ENCODE measurements around the gene KRTAP5-3.

The KRTAP5-3 gene

GRCh38 chr11:1564535-1565172 lies 43.6 kb downstream of the KRTAP5-3 start:
- peak; percentile 70 for DNase-seq (ENCODE audit: low read depth)

- no peak for DNase-seq (ENCODE audit: low read depth)
Measured at GRCh38 chr11:1563697-1564534, 44.3 kb downstream of the KRTAP5-3 start.

GRCh38 chr11:1563149-1563638 lies 45.1 kb downstream of the KRTAP5-3 start:
- DNase-seq (ENCODE audit: low read depth) = no peak

DNA sequence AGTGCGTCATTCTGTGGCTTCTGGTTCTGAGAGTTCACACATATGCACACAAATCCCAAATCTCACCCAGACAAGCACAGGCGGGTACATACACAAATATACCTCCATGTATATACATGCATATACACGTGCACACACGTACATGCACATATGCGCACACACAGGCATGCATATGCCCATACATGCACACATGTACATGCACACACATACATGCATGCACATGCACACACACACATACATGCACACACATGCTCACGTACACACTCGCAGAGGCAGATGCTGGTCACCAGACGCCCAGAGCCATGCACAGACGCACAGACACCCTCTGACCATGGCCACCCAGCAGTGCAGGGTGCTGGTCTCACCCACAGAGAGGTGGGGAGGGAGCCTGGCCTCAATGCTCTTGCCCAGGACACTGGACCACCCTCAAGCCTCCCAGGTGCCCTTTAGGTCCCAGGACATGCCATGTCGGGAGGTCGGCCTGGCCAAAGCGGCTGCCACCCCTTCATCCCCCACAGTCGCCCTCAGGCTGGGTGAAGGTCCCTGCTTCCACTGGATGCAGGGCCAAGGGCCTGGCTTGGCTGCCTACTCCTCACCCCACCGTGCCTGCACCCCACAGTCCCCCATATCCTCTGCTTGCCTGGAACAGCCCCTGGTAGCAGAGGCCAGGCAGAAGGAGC lies 45.7 kb downstream of the KRTAP5-3 start:
- no peak for DNase-seq (ENCODE audit: low read depth)

GRCh38 chr11:1561955-1562354 lies 46.3 kb downstream of the KRTAP5-3 start:
- DNase-seq (ENCODE audit: low read depth) = no peak

DNA sequence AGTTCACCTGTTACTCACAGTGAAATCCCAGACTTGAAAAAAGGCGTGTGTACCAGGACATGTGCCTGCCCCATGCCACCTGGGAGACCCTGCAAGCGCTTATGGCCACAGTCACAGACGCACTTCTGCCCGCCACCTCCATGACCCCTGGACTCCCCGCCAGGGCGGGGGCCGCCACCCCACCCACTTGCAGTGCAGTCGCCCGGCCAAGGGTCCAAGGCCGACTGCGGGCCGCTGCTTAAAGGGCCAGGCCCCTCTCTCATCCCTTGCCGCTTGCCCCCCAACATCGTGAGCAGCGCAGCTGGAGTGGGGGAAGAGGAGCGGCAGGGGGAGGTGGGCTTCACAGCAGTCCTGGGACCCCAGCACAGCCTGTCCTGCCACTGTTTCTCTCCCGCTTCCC lies 47.0 kb downstream of the KRTAP5-3 start:
- DNase-seq (ENCODE audit: low read depth) = no peak

GRCh38 chr11:1560649-1561251 lies 47.5 kb downstream of the KRTAP5-3 start:
- no peak for DNase-seq (ENCODE audit: low read depth)

- no peak for DNase-seq (ENCODE audit: low read depth)
Measured at GRCh38 chr11:1560002-1560648, 48.1 kb downstream of the KRTAP5-3 start.

DNA sequence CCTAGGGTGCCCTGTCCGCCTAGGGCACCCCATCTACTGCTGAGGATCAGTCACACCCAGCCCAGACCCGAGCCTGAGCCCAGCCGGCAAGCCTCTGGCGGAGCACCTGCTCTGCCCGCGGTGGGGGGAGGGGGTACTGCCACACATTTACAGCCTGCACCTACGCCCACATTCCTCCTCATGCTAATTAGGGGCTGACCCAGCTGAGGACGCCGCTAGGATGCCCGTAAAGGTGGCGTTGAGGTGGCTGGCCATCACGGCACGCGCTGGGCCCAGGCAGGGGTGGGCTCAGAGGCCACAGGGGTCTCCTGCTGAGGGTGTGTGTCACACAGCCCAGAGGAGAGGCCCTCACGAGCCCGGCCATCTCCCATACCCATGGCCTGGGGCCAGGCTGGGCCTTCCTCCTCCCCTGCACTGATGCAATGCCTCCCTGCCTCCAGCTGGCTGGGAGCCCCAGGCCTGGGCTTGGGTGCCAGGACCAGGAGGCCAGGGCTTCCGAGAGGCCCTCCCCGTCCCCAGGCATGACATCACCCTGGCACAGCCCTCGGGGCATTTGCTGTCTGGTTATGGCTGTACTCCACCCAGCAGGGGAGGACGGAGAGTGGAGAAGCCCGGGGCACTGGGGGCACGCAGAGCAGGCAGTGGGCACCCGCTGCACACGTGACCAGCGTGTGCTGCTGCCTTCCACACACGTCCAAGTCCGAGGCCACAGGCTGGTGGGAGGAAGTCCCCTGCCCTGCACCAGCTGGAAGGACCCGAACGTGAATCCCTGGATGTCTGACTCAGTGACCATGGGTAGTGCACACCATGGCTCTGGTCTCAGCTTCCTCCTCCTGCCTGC lies 48.9 kb downstream of the KRTAP5-3 start:
- no peak for DNase-seq (ENCODE audit: low read depth)

DNA sequence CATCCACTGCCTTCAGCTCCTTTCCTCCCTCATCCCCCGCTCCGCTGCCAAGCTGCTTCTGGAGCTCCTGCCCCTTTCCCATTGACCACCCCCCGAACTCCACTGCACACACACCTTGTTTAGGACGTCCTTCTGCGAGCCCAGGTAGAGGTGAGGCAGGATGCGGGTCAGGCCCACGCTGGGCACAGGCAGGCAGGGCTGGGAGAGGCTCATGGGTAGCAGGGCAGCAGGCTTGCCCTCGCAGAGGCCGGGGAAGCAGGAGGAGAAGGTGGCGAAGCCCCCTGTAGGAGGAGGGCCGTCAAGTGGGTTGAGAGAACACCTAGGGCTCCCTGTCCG lies 49.5 kb downstream of the KRTAP5-3 start:
- DNase-seq (ENCODE audit: low read depth) = no peak

DNA sequence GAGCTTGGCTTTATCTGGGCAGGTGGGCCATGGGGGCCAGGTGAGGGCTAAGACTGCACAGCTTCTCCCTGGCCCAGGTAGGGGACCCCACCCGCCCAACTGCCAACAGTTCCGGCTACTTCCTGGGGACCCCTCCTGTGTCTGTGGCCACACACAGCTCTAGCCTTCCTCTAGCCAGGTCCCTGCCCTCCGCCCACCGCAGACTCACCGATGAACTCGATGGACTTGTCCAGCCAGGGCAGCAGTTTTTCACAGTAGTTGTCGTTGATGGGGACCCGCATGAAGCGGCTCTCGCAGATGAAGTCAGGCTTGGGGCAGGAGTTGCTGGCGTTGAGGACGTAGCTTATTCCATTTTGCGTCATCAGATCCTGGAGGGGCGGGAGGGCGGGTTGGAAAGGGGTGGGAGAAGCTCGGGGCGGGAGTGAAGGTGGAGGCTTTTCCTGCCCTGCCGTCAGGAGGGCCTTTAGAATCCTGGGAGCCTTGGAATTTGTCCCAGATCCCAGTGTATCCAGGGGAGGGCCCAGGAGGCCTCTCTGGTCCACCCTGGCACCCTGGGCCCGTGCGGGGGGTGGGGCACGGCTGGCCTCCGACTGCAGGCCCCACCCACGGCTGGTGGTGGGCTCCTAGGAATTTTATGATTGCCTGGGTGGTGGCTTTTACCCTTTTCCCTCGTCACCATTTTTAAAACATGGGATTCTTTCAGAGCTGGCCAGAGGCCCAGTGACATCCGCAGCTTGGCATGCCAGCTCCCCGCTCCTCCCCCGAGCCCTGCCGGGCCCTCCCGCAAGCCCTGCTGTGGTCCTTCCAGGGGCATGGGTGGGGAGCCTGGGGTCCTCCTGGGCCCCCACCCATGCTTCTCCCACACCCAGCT lies 50.1 kb downstream of the KRTAP5-3 start:
- no peak for DNase-seq (ENCODE audit: low read depth)
